HUDEP-2 (cell line): ENCODE measurements around the gene GRB2.
"Not testable (repeated sequence)": the region's sequence is repeated elsewhere in the genome, so short reads cannot be mapped to it uniquely, and the experiment has no call there.

ENCODE experiments used
- DNase-seq, 76 experiments: peaks; one replicate each; lab custom pipeline; 2025; ENCODE audit not compliant: unreplicated experiment in 76 of 76; lab: John Stamatoyannopoulos, UW

Gene GRB2

DNA sequence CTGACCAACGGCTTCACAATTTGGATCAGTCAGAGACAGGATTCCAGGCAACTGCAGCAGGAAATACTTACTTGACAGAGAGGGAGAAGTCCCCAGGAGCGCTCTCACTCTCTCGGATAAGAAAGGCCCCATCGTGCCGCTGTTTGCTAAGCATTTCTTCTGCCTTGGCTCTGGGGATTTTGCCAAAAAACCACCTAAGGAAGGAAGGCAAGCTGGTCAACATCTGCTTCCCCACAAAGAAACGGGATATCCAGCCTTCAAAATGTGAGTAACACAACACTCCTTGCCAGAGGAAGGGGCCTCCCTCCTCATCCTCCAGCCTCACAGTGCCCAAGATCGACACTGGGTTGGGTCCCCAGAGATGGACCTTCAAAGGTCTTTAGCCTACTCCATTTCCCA lies 79.7 kb downstream of the GRB2 start:
- no peak for DNase-seq

DNA sequence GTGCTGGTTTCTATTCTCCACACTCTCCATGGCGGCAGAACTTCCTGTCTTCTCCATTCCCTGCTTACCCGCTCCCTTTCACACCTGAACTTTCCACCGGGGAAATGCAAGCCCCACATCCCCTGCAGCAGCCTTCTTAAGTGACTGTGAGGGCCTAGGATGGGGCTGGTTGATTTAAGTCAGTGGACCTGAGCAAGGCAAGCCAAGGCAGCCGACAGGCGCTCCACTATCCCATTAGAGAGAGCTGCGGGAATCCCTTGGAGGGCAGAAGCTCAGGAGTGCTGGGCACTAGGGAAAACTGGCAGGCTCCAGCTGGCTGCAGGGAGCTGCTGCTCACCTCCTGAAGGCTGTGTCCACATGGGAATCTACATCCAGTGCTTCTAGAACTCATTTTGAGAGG lies 80.1 kb downstream of the GRB2 start:
- DNase-seq = no peak

DNA sequence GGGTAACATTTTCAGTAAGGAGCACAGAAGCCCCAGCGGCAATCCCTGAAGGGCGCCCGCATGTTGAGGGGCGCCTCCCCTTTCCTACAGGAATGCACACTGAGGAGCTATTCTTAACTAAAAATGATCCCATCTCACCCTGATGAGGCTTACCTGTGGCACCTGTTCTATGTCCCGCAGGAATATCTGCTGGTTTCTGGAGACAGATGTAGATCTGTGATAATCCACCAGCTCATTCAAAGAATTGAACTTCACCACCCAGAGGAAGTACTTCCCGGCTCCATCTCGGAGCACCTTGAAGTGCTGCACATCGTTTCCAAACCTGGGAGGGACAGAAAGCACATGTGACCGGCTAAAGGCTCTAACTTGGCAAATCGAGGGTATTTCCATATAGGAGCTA lies 84.0 kb downstream of the GRB2 start:
- DNase-seq = no peak

DNA sequence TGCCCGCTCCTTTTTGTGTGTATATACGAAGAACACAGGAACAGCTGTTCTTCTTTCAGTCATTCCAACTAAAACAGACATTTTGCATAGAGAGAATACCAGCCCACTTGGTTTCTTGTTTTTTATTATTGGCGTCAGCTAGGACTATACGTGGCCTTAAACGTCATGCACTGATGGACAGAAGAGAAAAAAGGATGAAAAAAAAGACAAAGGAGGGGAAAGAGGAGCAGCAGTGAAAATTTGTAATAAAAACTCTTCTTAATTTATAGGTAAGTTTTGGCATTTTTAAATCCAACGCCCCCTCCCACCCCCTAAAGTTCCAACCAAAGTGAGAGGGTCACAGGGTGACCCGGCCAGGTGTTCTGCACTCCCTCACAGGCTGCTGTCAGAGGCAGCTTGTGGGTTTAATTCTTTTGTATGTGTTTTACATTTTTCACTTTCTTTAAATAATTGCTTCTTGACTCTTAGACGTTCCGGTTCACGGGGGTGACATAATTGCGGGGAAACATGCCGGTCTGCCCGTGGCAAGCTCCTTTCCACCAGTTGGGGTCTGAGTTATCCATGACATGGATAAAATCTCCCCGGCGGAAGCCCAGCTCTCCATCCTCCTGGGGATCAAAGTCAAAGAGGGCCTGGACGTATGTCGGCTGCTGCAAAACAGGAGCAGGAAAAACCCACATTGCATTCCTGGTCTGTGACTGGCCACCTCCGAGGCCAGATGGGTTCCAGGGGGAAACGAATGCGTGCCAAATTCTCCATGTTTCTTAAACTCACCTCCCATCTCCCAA lies 85.4 kb downstream of the GRB2 start:
- DNase-seq = no peak

DNA sequence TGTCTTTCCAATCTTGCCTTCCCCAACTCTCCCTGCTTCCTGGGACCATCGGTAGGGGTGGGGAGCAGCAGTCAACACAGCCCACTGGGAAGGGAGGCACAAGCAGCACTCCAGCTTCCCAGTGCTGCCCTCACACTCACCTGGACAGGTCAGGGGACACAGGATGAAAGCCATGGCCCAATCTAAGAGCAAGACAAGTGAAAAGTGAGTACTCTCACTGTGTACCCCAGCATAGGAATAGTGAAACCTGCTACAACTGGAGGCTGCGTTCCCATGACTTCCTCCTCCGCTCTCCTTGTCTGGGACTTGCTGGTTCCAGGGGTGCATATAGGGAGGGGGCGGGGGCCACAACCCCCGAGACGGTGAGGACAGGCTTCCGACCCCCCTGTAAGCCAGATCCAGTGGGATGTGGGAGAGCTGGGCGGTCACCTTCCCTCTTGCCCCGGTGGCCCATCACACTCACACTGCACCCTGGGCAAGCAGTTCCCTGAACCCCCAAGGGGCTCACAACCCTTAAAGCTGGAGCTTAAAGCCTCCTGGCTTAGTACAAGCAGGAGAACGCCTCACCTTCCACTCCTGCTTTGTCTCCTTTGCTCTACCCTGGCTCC lies 86.8 kb downstream of the GRB2 start:
- no peak for DNase-seq

DNA sequence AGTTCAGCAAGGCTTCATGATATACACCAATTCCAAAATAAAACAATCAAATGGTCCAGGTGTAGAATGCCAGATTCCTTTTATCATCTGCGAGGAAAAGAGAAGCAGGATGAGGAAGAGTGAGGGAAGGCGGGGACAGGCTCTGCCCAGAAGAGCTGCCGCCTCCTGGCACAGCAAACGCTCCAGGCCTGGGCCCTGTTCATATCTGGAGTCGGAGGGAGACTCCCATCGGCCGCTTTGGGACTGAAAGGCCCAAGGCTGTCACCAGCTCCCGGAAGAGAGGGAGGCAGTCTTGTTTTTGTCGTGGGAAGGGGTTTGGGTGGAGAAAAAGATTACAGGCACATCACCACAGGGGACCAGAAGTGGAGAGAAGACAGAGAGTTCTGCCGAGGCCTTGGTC lies 87.3 kb downstream of the GRB2 start:
- DNase-seq = no peak

DNA sequence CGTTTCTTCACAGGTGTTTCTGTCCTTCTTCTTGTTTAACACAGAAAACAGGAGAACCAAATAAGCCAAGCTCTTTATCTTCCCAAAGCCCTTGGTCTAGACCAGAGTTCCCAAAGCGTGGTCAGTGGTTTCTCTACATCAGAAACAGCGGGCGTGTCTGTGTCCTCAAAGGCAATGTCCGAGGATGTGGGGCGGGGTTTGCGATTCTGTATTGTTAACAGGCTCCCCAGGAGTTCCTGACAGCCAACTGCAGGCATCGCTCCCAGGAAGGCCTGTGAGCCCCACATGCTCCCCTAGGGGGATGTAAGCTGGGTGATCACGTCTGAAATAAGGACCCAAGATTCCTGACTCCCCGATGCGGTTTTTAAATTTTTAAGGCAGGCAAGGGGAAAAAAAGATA lies 87.8 kb downstream of the GRB2 start:
- no peak for DNase-seq

DNA sequence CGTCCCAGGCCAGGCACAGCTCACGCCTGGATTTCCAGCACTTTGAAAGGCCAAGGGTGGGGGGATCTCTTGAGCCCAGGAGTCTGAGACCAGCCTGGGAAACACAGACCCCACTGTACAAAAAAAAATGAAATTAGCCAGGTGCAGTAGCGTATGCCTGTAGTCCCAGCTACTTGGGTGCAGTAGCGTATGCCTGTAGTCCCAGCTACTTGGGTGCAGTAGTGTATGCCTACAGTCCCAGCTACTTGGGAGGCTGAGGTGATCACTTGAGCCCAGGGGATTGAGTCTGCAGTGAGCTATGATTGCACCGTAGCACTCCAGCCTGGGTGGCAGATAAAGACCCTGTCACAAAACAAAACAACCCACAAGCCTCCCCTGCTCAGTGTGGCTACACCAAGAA lies 89.2 kb downstream of the GRB2 start:
- DNase-seq = no peak

DNA sequence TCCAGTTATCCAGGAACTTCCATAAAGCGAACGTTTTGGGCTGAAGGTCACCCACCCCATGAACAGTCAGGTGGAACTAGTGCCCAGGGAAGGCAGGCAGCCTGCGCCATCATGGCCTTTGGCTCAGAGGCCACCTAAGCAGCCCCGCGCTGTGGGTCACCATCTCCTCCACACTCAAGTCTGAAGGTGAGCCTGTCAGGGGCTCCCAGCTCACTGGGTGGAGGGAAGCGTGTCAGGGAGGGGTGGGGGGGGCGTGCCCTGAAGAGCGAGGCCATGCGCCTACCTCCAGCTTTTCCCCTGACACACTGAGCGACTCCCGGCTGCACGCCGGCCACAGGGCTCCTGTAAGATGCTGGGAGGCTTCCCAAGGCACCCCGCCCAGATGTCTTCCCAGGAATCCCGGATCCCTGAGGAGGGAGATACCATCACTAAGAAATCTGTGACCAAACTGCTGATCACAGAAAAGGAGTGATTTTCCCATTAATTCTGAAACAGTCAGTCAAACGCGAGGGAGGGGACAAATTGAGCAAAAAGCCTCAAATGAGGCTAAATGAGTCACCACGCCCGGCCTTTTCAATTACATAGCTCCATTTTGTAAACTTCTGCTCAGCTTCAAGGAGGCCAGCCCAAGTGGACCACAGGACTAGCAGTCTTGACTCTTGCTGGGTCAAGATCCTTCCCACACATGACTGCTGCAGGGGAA lies 89.8 kb downstream of the GRB2 start:
- DNase-seq = no peak

DNA sequence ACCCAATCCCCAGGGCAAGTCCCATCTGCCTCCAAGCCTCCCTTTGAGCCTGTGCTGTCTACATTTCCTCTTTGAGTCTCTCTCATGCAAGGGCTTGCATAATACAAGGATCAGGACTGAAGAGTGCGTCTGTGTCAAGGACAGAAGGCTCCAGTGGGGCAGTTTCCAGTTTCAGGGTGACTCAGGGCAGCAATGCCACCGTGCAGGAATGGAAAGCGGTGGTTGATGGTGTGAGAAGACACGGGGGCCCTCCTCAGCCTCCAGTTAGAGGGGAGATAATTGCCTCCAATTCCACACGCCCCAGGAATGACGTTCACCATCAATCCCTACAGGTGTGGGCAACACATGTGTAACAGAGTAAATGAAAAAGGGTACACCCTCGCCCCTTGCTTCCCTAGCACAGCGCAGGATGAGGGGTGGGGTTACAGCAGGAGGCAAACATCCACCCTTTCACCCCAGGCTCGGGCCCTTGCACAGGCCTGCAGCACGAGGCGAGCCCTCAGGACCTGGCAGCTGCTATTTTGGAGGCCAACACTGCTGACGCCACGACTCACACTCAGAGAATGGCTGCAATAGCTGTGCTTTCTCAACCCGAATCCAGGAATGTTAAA lies 91.4 kb downstream of the GRB2 start:
- no peak for DNase-seq

DNA sequence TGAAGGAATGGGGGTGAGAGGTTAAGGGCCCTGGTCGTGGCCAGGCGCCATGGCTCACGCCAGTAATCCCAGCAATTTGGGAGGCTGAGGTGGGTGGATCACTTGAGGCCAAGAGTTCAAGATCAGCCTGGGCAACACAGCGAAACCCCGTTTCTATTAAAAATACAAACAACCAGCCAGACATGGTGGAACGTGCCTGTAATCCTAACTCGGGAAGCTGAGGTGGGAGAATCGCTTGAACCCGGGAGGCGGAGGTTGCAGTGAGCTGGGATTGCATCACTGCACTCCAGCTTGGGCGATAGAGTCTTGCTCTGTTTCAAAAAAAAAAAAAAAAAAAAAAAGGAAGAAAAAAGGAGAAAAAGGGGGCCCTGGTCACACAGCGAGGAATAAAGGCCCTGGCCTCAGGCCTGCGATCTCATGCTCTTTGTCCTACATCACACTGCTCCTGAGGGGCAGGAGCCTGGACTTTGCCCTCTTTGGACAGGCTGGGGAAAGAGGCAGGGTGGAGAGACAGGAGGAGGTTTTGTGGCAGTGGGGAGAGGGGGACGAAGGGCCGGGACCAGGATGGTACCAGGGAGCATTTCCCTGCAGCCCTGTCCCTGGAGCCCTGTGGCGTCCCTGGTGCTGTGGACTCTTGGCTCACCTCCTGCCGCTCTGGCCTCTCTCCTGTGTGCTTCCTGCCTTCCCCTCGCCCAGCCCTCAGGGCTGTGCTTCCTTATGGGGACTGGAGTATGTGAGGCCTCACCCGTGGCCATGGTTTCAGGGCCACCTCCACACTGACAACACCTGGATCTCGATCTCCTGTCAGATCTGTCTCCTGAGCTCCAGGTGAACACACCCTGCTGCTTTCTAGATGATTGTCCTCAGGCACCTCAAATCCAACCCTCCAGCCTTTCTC lies 96.5 kb downstream of the GRB2 start:
- no peak for DNase-seq

DNA sequence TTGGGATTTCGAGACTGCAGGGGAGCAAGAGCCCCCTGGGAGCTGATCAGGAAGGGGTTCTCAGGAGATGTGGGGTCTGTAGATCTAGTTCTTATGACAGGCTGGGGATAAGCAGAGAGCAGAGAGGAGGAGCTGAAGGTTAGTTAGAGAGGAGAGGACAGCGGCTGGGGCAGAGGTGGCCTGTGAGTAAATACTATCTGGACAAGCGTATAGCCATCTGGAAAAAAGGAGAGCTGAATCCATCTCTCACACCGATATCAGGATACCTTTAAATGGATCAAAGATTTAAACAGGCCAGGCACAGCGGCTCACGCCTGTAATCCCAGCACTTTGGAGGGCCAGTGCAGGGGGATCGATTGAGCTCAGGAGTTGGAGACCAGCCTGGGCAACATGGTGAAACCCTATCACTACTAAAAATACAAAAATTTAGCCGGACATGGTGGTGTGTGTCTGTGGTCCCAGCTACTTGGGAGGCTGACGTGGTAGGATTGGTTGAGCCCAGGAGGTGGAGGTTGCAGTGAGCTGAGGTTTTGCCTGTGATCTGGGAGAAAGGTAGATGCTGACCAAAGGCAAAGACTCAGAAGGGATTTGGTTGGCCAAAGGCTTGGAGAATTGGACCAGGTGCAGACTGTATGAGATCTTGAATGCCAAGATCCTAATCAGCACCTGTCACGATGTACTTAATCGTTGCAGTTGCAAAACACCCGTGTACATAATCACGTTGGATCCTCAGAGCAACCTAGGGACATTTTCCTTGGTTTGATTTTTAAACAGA lies 97.3 kb downstream of the GRB2 start:
- DNase-seq = no peak

DNA sequence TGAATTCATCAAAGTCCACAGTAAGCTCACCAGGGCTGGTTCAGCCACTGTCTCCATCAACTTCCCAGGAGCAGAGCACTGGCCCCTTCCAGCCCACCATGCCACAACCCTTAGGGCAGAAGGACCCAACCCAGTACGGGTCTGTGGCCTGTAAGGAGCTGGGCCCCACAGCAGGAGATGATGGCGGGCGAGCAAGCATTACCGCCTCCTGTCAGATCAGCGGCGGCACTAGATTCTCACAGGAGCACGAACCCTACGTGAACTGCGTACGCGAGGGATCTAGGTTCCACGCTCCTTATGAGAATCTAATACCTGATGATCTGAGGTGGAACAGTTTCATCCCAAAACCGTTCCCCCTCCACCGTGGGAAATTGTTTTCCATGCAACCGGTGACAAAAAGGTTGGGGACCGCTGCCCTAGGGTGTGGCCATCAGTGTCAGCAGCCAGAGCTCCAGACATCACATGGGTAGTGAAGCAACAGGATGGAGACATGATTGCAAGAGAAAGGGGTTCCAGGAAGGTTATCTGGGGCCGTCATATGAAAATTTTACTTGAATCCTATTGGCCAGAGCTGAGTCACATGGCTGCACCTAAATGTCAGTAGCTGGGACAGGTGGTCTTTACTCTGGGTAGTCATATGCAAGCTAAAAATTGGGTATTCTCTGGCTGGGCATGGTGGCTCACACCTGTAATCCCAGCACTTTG lies 103.8 kb downstream of the GRB2 start:
- DNase-seq = no peak

DNA sequence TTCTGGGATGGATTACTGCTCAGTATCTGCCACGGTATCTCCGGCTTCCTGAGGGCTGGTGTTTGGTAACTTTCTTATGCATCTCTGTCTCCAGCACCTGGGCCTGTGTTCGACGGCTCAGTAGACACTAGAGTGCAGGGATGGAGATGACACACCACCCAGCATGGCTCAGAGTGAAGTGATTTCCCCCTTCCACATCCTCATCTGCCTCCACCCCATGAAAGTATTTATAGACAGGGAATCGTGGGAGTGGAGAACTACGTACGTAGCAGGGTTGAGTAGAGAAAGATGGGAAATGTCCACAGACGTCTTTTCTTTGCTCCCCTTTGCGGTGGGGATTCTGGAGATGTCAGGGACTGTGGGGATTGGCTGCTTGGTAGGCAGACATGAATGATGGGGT lies 104.4 kb downstream of the GRB2 start:
- no peak for DNase-seq

DNA sequence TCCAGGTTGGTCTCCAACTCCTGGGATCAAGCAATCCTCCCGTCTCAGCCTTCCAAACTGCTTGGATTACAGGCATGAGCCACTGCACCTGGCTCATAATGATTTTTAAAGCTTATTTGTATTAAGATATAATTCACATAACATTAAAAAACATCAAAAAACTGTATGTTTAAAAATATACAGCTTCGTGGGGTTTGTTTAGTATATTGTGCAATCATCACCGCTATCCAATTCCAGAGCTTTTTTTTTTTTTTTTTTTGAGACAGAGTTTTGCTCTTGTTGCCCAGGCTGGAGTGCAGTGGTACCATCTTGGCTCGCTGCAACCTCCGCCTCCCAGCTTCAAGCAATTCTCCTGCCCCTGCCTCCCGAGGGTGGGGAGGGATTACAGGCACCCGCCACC lies 105.2 kb downstream of the GRB2 start:
- DNase-seq = no peak

DNA sequence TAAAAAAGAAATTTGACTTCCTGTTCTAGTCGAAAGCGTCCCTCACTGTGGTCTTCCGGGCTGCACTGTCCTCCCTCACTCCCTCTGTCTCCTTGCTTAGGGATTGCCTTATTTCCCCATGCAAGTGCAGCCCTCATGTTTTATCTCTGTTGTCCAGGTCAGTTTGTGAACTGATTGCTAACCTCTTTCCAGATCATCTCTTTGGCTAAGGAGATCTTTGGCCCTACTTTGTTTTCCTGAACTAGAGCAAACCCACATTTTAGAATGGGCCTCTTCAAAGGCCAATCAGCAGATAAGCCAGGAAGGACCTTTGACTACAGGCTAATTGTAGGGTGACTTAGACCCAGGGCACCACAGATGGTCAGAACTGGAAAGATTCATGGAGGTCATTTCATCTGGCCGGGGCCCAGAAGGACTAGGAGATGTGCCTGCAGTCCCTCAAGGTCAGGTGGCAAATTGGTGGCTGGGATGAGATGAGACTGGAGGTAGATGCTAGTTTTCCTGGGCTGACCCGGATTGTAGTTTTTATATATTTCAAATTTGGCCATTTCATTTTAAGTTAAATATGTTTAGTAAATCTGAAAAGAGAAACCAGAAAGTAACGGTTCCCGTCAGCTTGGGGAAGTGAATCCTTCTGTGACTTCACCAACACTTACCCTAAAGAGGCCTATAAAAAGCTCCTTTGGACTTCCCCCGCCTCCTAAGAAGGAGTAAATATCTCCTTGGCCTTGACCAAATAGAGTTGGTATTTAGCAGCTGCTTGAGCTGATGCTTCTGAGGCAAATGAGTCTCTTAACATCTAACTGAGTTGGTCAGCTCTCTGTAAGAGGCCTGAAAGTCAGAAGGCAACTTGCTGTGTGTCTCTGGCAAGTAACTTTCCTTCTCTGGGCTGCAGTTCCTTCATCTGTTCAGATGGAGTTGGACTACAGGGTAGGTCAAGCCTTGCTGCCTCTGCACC lies 110.0 kb downstream of the GRB2 start:
- no peak for DNase-seq

DNA sequence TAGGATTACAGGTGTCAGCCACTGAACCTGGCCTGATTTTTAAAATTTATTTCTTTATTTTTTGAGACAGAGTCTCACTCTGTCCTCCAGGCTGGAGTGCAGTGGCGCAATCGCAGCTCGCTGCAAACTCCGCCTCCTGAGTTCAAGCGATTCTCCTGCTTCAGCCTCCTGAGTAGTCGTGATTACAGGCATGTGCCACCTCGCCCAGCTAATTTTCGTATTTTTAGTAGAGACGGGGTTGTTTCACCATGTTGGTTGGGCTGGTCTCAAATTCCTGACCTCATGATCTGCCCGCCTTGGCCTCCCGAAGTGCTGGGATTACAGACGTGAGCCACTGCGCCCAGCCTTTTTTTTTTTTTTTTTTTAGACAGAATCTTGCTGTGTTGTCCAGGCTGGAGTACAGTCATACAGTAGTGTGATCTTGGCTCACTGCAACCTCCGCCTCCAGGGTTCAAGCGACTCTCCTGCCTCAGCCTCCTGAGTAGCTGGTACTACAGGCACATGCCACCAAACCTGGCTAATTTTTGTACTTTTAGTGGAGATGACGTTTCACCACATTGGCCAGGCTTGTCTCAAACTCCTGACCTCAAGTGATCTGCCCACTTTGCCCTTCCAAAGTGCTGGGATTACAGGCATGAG lies 112.5 kb downstream of the GRB2 start:
- DNase-seq = not testable (repeated sequence)
